SKM-1 treated with dmso at 0.1 percent for 144 hours (cell line): ENCODE results near the gene TGM2.

Experiments
- DNase-seq: peaks from one replicate; lab custom pipeline; 2025; ENCODE audit not compliant: unreplicated experiment; lab: John Stamatoyannopoulos, UW

TGM2 gene

GRCh38 chr20:38134427-38135270 lies 30.4 kb downstream of the TGM2 start:
- no peak for DNase-seq

GRCh38 chr20:38133680-38134426 lies 31.2 kb downstream of the TGM2 start:
- DNase-seq, result no peak

- no peak for DNase-seq
Measured at GRCh38 chr20:38132910-38133501, 32.1 kb downstream of the TGM2 start.

GRCh38 chr20:38132156-38132909 lies 32.7 kb downstream of the TGM2 start:
- DNase-seq, result no peak

GRCh38 chr20:38131588-38132121 lies 33.4 kb downstream of the TGM2 start:
- no peak for DNase-seq

- DNase-seq, result no peak
Measured at GRCh38 chr20:38130687-38131587, 34.1 kb downstream of the TGM2 start.

GRCh38 chr20:38129893-38130609 lies 35.0 kb downstream of the TGM2 start:
- DNase-seq, result no peak

- DNase-seq, result no peak
Measured at GRCh38 chr20:38129248-38129865, 35.7 kb downstream of the TGM2 start.

GRCh38 chr20:38128691-38129090 lies 36.4 kb downstream of the TGM2 start:
- no peak for DNase-seq

GRCh38 chr20:38127920-38128528 lies 37.0 kb downstream of the TGM2 start:
- DNase-seq, result no peak

- no peak for DNase-seq
Measured at GRCh38 chr20:38126932-38127621, 38.0 kb downstream of the TGM2 start.

GRCh38 chr20:38126146-38126921 lies 38.7 kb downstream of the TGM2 start:
- no peak for DNase-seq

GRCh38 chr20:38125157-38126056 lies 39.7 kb downstream of the TGM2 start:
- DNase-seq, result no peak

- DNase-seq, result no peak
Measured at GRCh38 chr20:38123021-38123587, 42.0 kb downstream of the TGM2 start.

- DNase-seq, result no peak
Measured at GRCh38 chr20:38121741-38122140, 43.3 kb downstream of the TGM2 start.

GRCh38 chr20:38120625-38120988 lies 44.5 kb downstream of the TGM2 start:
- no peak for DNase-seq
